HEK293 (cell line): ENCODE measurements around the gene SCUBE1.

ENCODE experiments used
- CTCF ChIA-PET: fragments of 350-600 bp; formaldehyde crosslinking; extraction: SDS; loops from one replicate; lab custom pipeline; 2021; ENCODE audit warnings: antibody characterized with exemption; lab: Yijun Ruan, JAX
- POLR2A ChIA-PET: fragments of 300-600 bp; formaldehyde crosslinking; extraction: SDS; loops from one replicate; lab custom pipeline; 2020; ENCODE audit warnings: antibody characterized with exemption, inconsistent platforms; lab: Yijun Ruan, JAX
- H3K27ac ChIP-seq: fragments of 200-500 bp; sonication (Bioruptor generic); 2 replicates; pipeline ENCODE4 v1.5.1; 2014; ENCODE audit warnings: low read depth, low read length, control low read depth, inconsistent platforms; ENCODE audit errors: extremely low read depth
- H3K36me3 ChIP-seq, 2 experiments: fragments of 200-500 bp in 1 of 2; sonication (Bioruptor generic) in 1 of 2; 1 replicate in 1 of 2; 2 replicates in 1 of 2; pipeline ENCODE4 v1.5.1; 2014 to 2017; ENCODE audit warnings: inconsistent platforms in 2 of 2, low read length in 2 of 2; ENCODE audit not compliant: control insufficient read depth in 2 of 2, insufficient read depth in 1 of 2
- H3K4me1 ChIP-seq: fragments of 200-500 bp; sonication (Bioruptor generic); 2 replicates; pipeline ENCODE4 v1.5.1; 2014; ENCODE audit warnings: mild to moderate bottlenecking, low read length, inconsistent platforms; ENCODE audit not compliant: control insufficient read depth, insufficient read depth
- H3K4me3 ChIP-seq: 2 replicates; pipeline ENCODE4 v1.5.1; 2011; ENCODE audit warnings: low read depth, mild to moderate bottlenecking, control low read depth, low read length, moderate library complexity
- H3K9me3 ChIP-seq: fragments of 200-500 bp; sonication (Bioruptor generic); 2 replicates; pipeline ENCODE4 v1.5.1; 2014; ENCODE audit warnings: low read depth, low read length, inconsistent platforms; ENCODE audit not compliant: control insufficient read depth, insufficient read depth
- BCL11A ChIP-seq: fragments of 450-650 bp; formaldehyde crosslinking; IDR thresholded peaks from 2 replicates; pipeline ENCODE4 v1.5.1; 2016; ENCODE audit warnings: low read depth, missing biosample characterization, missing genetic modification characterization
- EGR2 ChIP-seq: fragments of 450-650 bp; formaldehyde crosslinking; IDR thresholded peaks from 2 replicates; pipeline ENCODE4 v1.5.1; 2016; ENCODE audit warnings: low read depth, missing biosample characterization, missing genetic modification characterization
- HOXD13 ChIP-seq: sonication (generic); formaldehyde crosslinking; IDR thresholded peaks from 2 replicates; pipeline ENCODE4 v1.8.0; 2022; ENCODE audit warnings: missing genetic modification reagents, borderline replicate concordance
- IKZF3 ChIP-seq: fragments of 450-650 bp; IDR thresholded peaks from 2 replicates; pipeline ENCODE4 v1.5.0; 2018; ENCODE audit warnings: missing biosample characterization, mild to moderate bottlenecking, missing genetic modification characterization, moderate library complexity
- KLF17 ChIP-seq: fragments of 450-650 bp; formaldehyde crosslinking; IDR thresholded peaks from 2 replicates; pipeline ENCODE4 v1.5.1; 2016; ENCODE audit warnings: missing biosample characterization, missing genetic modification characterization
- OSR2 ChIP-seq: fragments of 450-650 bp; formaldehyde crosslinking; IDR thresholded peaks from 2 replicates; pipeline ENCODE4 v1.5.1; 2016; ENCODE audit warnings: missing biosample characterization, missing genetic modification characterization
- PBX3 ChIP-seq: sonication (generic); formaldehyde crosslinking; IDR thresholded peaks from 2 replicates; pipeline ENCODE4 v1.8.1; 2022; ENCODE audit warnings: mild to moderate bottlenecking, moderate library complexity, missing genetic modification reagents
- RBAK ChIP-seq: fragments of 450-650 bp; formaldehyde crosslinking; IDR thresholded peaks from 2 replicates; pipeline ENCODE4 v1.5.1; 2016; ENCODE audit warnings: missing biosample characterization, missing genetic modification characterization
- TCF7L2 ChIP-seq: IDR thresholded peaks from 2 replicates; pipeline ENCODE4 v1.6.1; 2011; ENCODE audit warnings: low read depth, mild to moderate bottlenecking, inconsistent platforms, low read length, moderate library complexity, borderline replicate concordance
- WT1 ChIP-seq: fragments of 450-650 bp; formaldehyde crosslinking; IDR thresholded peaks from 2 replicates; pipeline ENCODE4 v1.5.1; 2016; ENCODE audit warnings: missing biosample characterization, missing genetic modification characterization
- ZBTB20 ChIP-seq: fragments of 450-650 bp; formaldehyde crosslinking; IDR thresholded peaks from 2 replicates; pipeline ENCODE4 v1.5.1; 2016; ENCODE audit warnings: missing biosample characterization, missing genetic modification characterization
- ZBTB21 ChIP-seq: fragments of 450-650 bp; formaldehyde crosslinking; IDR thresholded peaks from 2 replicates; pipeline ENCODE4 v1.5.1; 2017; ENCODE audit warnings: missing biosample characterization, missing genetic modification characterization
- ZBTB7A ChIP-seq: fragments of 450-650 bp; formaldehyde crosslinking; IDR thresholded peaks from 2 replicates; pipeline ENCODE4 v1.5.1; 2016; ENCODE audit warnings: low read depth, missing biosample characterization, missing genetic modification characterization
- ZEB2 ChIP-seq: fragments of 450-650 bp; formaldehyde crosslinking; IDR thresholded peaks from 2 replicates; pipeline ENCODE4 v1.5.1; 2016; ENCODE audit warnings: missing biosample characterization, missing genetic modification characterization
- ZFP69B ChIP-seq: fragments of 450-650 bp; formaldehyde crosslinking; IDR thresholded peaks from 2 replicates; pipeline ENCODE4 v1.5.1; 2016; ENCODE audit warnings: missing biosample characterization, missing genetic modification characterization
- ZIC2 ChIP-seq: fragments of 450-650 bp; formaldehyde crosslinking; IDR thresholded peaks from 2 replicates; pipeline ENCODE4 v1.5.1; 2016; ENCODE audit warnings: missing biosample characterization, missing genetic modification characterization
- ZNF18 ChIP-seq: fragments of 450-650 bp; formaldehyde crosslinking; IDR thresholded peaks from 2 replicates; pipeline ENCODE4 v1.5.1; 2016; ENCODE audit warnings: missing biosample characterization, missing genetic modification characterization
- ZNF280C ChIP-seq: fragments of 450-650 bp; formaldehyde crosslinking; IDR thresholded peaks from 2 replicates; pipeline ENCODE4 v1.5.1; 2016; ENCODE audit warnings: missing biosample characterization, missing genetic modification characterization
- ZNF354C ChIP-seq: fragments of 450-650 bp; formaldehyde crosslinking; IDR thresholded peaks from 2 replicates; pipeline ENCODE4 v1.5.1; 2016; ENCODE audit warnings: missing biosample characterization, missing genetic modification characterization, low read depth, borderline replicate concordance
- ZNF473 ChIP-seq: fragments of 450-650 bp; formaldehyde crosslinking; IDR thresholded peaks from 2 replicates; pipeline ENCODE4 v1.5.1; 2017; ENCODE audit warnings: missing biosample characterization, missing genetic modification characterization
- ZNF555 ChIP-seq: fragments of 450-650 bp; formaldehyde crosslinking; conservative IDR thresholded peaks from 2 replicates; pipeline ENCODE4 v1.5.1; 2017; ENCODE audit warnings: missing biosample characterization, mild to moderate bottlenecking, missing genetic modification characterization, inconsistent platforms
- ZNF596 ChIP-seq: fragments of 450-650 bp; IDR thresholded peaks from 2 replicates; pipeline ENCODE4 v1.5.0; 2018; ENCODE audit warnings: missing biosample characterization, mild to moderate bottlenecking, missing genetic modification characterization, moderate library complexity
- ZNF776 ChIP-seq: fragments of 450-650 bp; formaldehyde crosslinking; IDR thresholded peaks from 2 replicates; pipeline ENCODE4 v1.5.0; 2017; ENCODE audit warnings: missing biosample characterization, missing genetic modification characterization, borderline replicate concordance
- ZNF837 ChIP-seq: fragments of 450-650 bp; formaldehyde crosslinking; IDR thresholded peaks from 2 replicates; pipeline ENCODE4 v1.5.1; 2016; ENCODE audit warnings: missing biosample characterization, missing genetic modification characterization
- TF ChIP-seq, protein P1 (sequence below): fragments of 450-650 bp; formaldehyde crosslinking; IDR thresholded peaks from 2 replicates; pipeline ENCODE4 v1.5.1; 2016; ENCODE audit warnings: missing biosample characterization, missing genetic modification characterization
- TF ChIP-seq, protein P2 (sequence below): fragments of 450-650 bp; formaldehyde crosslinking; optimal IDR thresholded peaks from 2 replicates; pipeline ENCODE3; 2016; ENCODE audit warnings: missing biosample characterization, mild to moderate bottlenecking, missing genetic modification characterization
- TF ChIP-seq, protein P3 (sequence below): fragments of 450-650 bp; IDR thresholded peaks from 2 replicates; pipeline ENCODE4 v1.5.1; 2018; ENCODE audit warnings: missing biosample characterization, mild to moderate bottlenecking, missing genetic modification characterization

The SCUBE1 gene

DNA sequence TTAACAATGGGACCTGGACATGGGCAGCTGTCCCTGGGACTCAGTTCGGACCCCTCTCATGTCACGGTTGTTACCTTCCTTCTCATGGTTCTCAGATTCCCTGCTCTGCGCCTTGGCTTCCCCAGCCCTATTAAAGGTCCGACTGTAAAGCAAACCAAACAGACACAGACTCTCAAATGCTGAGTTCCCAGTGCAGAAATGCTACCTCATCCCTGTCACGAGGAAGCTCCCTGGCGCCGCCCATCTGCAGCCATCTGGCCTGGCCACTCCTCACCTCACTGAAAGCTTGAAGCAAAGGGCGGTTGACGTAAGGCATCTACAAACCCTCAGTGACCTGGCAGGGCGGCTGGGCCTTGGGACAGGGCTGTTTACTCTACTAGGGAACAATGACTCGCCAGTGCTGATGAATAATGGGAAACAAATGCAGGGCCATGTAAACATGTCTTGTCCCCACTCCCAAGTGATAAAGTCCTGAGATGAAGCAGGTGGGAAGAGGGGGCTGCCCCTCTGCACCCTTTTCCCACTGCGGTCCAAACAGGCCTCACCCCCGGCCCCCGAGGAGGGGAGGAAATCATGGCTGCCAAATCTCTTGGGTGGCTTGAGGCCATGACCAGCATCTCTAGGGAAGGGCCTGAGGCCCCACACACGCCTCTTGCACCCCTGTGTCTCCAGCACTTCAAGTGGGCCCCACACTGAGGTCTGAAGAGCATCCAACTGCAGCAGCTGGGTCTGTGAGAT, 49.3 kb downstream of the SCUBE1 start:
- no peak overlapping the region for H3K27ac ChIP-seq
- ChIA-PET POLR2A (no interaction called here), CTCF (interaction anchor here (0.8 to 1.8 kb wide), 2 partner anchors 53 to 62 kb away, joined by 3 to 7 read pairs; no protein-coding TSS in a partner anchor)
- H3K4me3 ChIP-seq: no peak overlapping the region
- no peaks in the 10 kb centered on the region for H3K9me3 ChIP-seq
- H3K36me3 ChIP-seq: no peaks in the 10 kb centered on the region
- peaks cover 7% of the 10 kb centered on the region for H3K4me1 ChIP-seq
- no peak for TF ChIP-seq ZNF473 (tag by site-specific recombination)
- no peak for TF ChIP-seq ZNF18
- no peak for TF ChIP-seq ZNF354C (tag by site-specific recombination)
- TF ChIP-seq BCL11A (tag by site-specific recombination): no peak
- TF ChIP-seq IKZF3 (tag by site-specific recombination): no peak
- no peak for TF ChIP-seq ZBTB21 (tag by site-specific recombination)
- TF ChIP-seq HOXD13 (CRISPR knock-in tag): no peak
- TF ChIP-seq EGR2 (tag by site-specific recombination): no peak
- TF ChIP-seq OSR2 (tag by site-specific recombination): no peak
- TF ChIP-seq ZNF837 (tag by site-specific recombination): no peak
- no peak for TF ChIP-seq ZNF280C (tag by site-specific recombination)
- TF ChIP-seq, protein P1, sequence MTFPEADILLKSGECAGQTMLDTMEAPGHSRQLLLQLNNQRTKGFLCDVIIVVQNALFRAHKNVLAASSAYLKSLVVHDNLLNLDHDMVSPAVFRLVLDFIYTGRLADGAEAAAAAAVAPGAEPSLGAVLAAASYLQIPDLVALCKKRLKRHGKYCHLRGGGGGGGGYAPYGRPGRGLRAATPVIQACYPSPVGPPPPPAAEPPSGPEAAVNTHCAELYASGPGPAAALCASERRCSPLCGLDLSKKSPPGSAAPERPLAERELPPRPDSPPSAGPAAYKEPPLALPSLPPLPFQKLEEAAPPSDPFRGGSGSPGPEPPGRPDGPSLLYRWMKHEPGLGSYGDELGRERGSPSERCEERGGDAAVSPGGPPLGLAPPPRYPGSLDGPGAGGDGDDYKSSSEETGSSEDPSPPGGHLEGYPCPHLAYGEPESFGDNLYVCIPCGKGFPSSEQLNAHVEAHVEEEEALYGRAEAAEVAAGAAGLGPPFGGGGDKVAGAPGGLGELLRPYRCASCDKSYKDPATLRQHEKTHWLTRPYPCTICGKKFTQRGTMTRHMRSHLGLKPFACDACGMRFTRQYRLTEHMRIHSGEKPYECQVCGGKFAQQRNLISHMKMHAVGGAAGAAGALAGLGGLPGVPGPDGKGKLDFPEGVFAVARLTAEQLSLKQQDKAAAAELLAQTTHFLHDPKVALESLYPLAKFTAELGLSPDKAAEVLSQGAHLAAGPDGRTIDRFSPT (tag by site-specific recombination): no peak
- no peak for TF ChIP-seq TCF7L2
- TF ChIP-seq ZNF776 (tag by site-specific recombination): no peak
- no peak for TF ChIP-seq ZNF596 (tag by site-specific recombination)
- TF ChIP-seq, protein P2, sequence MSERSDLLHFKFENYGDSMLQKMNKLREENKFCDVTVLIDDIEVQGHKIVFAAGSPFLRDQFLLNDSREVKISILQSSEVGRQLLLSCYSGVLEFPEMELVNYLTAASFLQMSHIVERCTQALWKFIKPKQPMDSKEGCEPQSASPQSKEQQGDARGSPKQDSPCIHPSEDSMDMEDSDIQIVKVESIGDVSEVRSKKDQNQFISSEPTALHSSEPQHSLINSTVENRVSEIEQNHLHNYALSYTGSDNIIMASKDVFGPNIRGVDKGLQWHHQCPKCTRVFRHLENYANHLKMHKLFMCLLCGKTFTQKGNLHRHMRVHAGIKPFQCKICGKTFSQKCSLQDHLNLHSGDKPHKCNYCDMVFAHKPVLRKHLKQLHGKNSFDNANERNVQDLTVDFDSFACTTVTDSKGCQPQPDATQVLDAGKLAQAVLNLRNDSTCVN: no peak
- TF ChIP-seq, protein P3, sequence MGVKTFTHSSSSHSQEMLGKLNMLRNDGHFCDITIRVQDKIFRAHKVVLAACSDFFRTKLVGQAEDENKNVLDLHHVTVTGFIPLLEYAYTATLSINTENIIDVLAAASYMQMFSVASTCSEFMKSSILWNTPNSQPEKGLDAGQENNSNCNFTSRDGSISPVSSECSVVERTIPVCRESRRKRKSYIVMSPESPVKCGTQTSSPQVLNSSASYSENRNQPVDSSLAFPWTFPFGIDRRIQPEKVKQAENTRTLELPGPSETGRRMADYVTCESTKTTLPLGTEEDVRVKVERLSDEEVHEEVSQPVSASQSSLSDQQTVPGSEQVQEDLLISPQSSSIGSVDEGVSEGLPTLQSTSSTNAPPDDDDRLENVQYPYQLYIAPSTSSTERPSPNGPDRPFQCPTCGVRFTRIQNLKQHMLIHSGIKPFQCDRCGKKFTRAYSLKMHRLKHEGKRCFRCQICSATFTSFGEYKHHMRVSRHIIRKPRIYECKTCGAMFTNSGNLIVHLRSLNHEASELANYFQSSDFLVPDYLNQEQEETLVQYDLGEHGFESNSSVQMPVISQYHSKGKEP: no peak
- peak; percentile 77 for TF ChIP-seq ZIC2 (tag by site-specific recombination)
- TF ChIP-seq ZEB2: no peak
- no peak for TF ChIP-seq ZNF555 (tag by site-specific recombination)
- TF ChIP-seq WT1 (tag by site-specific recombination): no peak
- TF ChIP-seq ZFP69B (tag by site-specific recombination): peak; percentile 76
- TF ChIP-seq KLF17 (tag by site-specific recombination): no peak; the same call in 1 of the 2 replicates
- no peak for TF ChIP-seq ZBTB7A (tag by site-specific recombination)
- no peak for TF ChIP-seq ZBTB20 (tag by site-specific recombination)
- TF ChIP-seq RBAK (tag by site-specific recombination): no peak
- no peak for TF ChIP-seq PBX3 (CRISPR knock-in tag)
